ENCODE results near the gene FLAD1.

- TF ChIP-seq POLR2AphosphoS5 (IDR thresholded peaks at IDR 0.05; ENCODE audit: borderline replicate concordance, low read depth, low read length): no peak
- TF ChIP-seq EZH2 (IDR thresholded peaks at IDR 0.05): no peak
Measured at GRCh38 chr1:154958681-154959425, 24.3 kb upstream of the FLAD1 start.

All from SK-N-MC (cell line).